NCI-H2227 (cell line): Measurements from ENCODE around the gene CHFR.
"Not testable (repeated sequence)": the region's sequence is repeated elsewhere in the genome, so short reads cannot be mapped to it uniquely, and the experiment has no call there.

Experiments used
- DNase-seq: peaks from one replicate; lab custom pipeline; 2025; ENCODE audit not compliant: unreplicated experiment; lab: John Stamatoyannopoulos, UW

Gene CHFR

GRCh38 chr12:132881818-132882217 is 5.6 kb downstream of the CHFR start:
- DNase-seq, result no peak

GRCh38 chr12:132874620-132875019 is 12.8 kb downstream of the CHFR start:
- DNase-seq, result not testable (repeated sequence)

GRCh38 chr12:132874175-132874574 is 13.2 kb downstream of the CHFR start:
- DNase-seq, result no peak

GRCh38 chr12:132873724-132874123 is 13.7 kb downstream of the CHFR start:
- DNase-seq, result no peak

- DNase-seq, result no peak
These were observed 14.4 kb downstream of the CHFR start for GRCh38 chr12:132872975-132873421.

- no peak for DNase-seq
These were observed 15.1 kb downstream of the CHFR start for GRCh38 chr12:132872073-132872855.

- no peak for DNase-seq
These were observed 17.9 kb downstream of the CHFR start for GRCh38 chr12:132869551-132869950.

GRCh38 chr12:132866251-132866828 is 21.1 kb downstream of the CHFR start:
- DNase-seq, result no peak

- DNase-seq, result no peak
These were observed 25.8 kb downstream of the CHFR start for GRCh38 chr12:132861558-132861957.

GRCh38 chr12:132858718-132859266 is 28.6 kb downstream of the CHFR start:
- no peak for DNase-seq

- DNase-seq, result not testable (repeated sequence)
These were observed 30.4 kb downstream of the CHFR start for GRCh38 chr12:132857019-132857418.

- DNase-seq, result no peak
These were observed 30.8 kb downstream of the CHFR start for GRCh38 chr12:132856581-132856980.

GRCh38 chr12:132855211-132855610 is 32.2 kb downstream of the CHFR start:
- DNase-seq, result not testable (repeated sequence)

- DNase-seq, result no peak
These were observed 33.9 kb downstream of the CHFR start for GRCh38 chr12:132853285-132854092.

GRCh38 chr12:132852496-132852895 is 34.9 kb downstream of the CHFR start:
- no peak for DNase-seq

GRCh38 chr12:132851465-132851864 is 35.9 kb downstream of the CHFR start:
- DNase-seq, result no peak

GRCh38 chr12:132850291-132850690 is 37.1 kb downstream of the CHFR start:
- no peak for DNase-seq

GRCh38 chr12:132848521-132848920 is 38.9 kb downstream of the CHFR start:
- DNase-seq, result no peak

GRCh38 chr12:132847363-132848356 is 39.7 kb downstream of the CHFR start:
- DNase-seq, result no peak

- not testable (repeated sequence) for DNase-seq
These were observed 42.7 kb downstream of the CHFR start for GRCh38 chr12:132844681-132845080.
